ENCODE measurements around the gene GZMM.
A peak's percentile ranks its signal among the peaks of the same experiment; 100 is the strongest.

GZMM gene

GRCh38 chr19:543910-544608, at the start of gene GZMM:
Gene GZMM (plus strand): TSS chr19:544053. CDS start chr19:544072, 19 bp downstream.
- DNase-seq (ENCODE audit: low read depth): no peak

GRCh38 chr19:494171-495080, 49.4 kb upstream of the GZMM start:
- no peak for DNase-seq (ENCODE audit: low read depth)

- no peak for DNase-seq (ENCODE audit: low read depth)
These were observed 48.8 kb upstream of the GZMM start for GRCh38 chr19:495081-495401.

GRCh38 chr19:495402-496111, 48.3 kb upstream of the GZMM start:
- DNase-seq (ENCODE audit: low read depth): no peak

- no peak for DNase-seq (ENCODE audit: low read depth)
These were observed 47.7 kb upstream of the GZMM start, which contains the start of gene MADCAM1 for GRCh38 chr19:496112-496665. Gene MADCAM1 (plus strand): TSS chr19:496486. CDS start chr19:496500, 14 bp downstream.

- no peak for DNase-seq (ENCODE audit: low read depth)
These were observed 46.9 kb upstream of the GZMM start for GRCh38 chr19:496986-497385.

GRCh38 chr19:497491-497868, 46.4 kb upstream of the GZMM start:
- no peak for DNase-seq (ENCODE audit: low read depth)

GRCh38 chr19:497869-498510, 45.9 kb upstream of the GZMM start:
- DNase-seq (ENCODE audit: low read depth): no peak

GRCh38 chr19:498511-498891, 45.4 kb upstream of the GZMM start:
- DNase-seq (ENCODE audit: low read depth): no peak

- DNase-seq (ENCODE audit: low read depth): no peak
These were observed 44.8 kb upstream of the GZMM start for GRCh38 chr19:498977-499623.

- DNase-seq (ENCODE audit: low read depth): no peak
These were observed 42.2 kb upstream of the GZMM start for GRCh38 chr19:501646-502045.

- DNase-seq (ENCODE audit: low read depth): no peak
These were observed 39.2 kb upstream of the GZMM start for GRCh38 chr19:504616-505015.

GRCh38 chr19:506404-507285, 37.2 kb upstream of the GZMM start:
- peak; percentile 99 for DNase-seq (ENCODE audit: low read depth)

GRCh38 chr19:507286-508203, 36.3 kb upstream of the GZMM start, which contains the start of gene TPGS1:
Gene TPGS1 (plus strand): TSS chr19:507497. CDS start chr19:507507, 10 bp downstream.
- DNase-seq (ENCODE audit: low read depth): no peak

- DNase-seq (ENCODE audit: low read depth): no peak
These were observed 35.4 kb upstream of the GZMM start for GRCh38 chr19:508204-509150.

- DNase-seq (ENCODE audit: low read depth): peak; percentile 50
These were observed 33.2 kb upstream of the GZMM start for GRCh38 chr19:510606-511100.

GRCh38 chr19:511101-511851, 32.6 kb upstream of the GZMM start:
- DNase-seq (ENCODE audit: low read depth): no peak
